Right renal cortex interstitium (tissue), 3 donors: Measurements from ENCODE around the gene TBCK. TPM values are rescaled to one million over a fixed set of nuclear protein-coding genes. Genes with fewer than 3 reads are reported as not detected.

Experiments
- DNase-seq, 3 donors: peaks; one replicate each; pipeline ENCODE4 v3.0.0-alpha.2; 2013; ENCODE audit warnings: low read depth in 3 of 3, low spot score in 2 of 3
- polyA plus RNA-seq, 3 donors: library from polyadenylated mRNA; unstranded; fragments of 120-200 nt; gene quantifications; one replicate each; pipeline ENCODE4 v1.2.1, GENCODE V29; 2013; ENCODE audit not compliant: insufficient read length in 3 of 3

Gene TBCK
- polyA plus RNA-seq, 3 donors, result 56.0 to 63.6 (median 58.7) TPM

DNA sequence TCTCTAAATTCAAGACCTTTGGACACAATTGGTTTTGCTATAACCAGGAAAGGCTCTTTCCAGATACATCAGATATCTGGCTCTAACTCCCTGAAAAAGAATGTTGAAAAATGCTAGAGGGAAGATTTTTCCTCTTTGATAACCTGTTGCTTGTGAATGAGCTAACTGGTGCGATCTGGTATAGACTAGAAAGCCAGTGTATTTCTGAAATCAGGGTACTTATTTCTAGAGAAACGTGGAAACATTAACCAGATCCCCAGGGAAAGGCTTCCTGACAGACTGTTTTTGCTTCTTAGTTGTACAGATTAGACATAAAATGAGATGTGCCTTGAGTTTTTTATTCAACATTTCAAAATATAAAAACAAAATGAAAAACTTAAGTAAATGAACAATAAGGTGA, 313.0 kb downstream of the TBCK start:
- no peak for DNase-seq

DNA sequence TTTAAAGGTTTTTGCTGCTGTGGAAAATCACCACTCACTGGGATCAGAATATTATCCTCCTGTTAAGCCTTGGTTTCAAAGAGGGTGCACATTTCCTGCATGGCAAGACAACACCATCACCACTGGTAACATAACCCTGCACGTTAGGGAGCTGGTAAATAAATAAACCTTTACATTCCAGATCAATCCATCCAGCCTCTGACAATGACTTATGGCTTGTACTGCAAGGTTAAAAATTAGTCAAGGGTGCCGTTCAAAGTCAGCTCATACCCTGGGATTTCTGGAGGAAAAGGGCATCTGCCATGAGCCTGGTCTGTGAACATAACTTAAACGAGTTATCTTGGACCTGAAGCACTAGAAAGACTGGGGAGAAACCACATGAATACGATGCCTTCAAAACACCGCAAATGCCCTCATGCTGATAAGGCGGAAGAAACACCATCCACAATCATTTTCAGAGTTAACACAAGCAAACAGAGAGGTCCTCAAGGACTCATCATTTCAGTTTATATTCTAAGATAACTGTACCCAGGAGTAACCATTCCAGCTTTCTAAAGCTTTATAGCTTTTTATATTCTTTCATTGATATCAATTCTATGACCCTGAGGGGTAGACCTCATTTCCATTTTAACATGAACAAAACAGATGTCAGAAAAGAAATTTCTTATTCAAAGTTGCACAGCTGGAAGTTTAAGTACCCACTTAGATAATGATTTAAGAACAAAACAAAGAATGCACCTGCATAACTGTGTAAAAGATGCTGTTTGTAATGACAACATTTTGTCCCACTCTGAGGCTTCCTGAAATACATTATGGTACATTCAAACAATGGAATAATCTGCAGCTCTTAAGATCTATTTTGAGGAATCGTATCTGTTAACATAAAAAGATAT, 317.6 kb downstream of the TBCK start:
- DNase-seq, result no peak

DNA sequence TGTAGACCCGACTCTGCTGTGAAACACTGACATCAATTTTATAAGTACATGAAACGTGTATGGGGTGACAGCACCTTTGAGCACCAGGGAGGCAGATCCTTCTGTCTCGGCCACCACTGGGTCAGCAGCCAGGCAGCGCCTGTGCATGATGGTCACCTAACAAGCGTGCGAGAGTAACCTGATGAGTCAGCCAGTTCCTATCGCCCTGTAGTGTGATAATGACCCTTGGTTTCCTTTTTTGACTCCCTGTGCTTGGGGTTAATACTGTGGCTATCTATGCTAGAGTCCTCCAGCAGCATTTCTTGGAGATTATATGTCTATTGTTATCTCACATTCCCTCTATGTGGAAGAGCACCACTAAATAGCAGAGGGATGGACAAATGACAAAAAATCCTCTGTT, 319.2 kb downstream of the TBCK start:
- no peak for DNase-seq

DNA sequence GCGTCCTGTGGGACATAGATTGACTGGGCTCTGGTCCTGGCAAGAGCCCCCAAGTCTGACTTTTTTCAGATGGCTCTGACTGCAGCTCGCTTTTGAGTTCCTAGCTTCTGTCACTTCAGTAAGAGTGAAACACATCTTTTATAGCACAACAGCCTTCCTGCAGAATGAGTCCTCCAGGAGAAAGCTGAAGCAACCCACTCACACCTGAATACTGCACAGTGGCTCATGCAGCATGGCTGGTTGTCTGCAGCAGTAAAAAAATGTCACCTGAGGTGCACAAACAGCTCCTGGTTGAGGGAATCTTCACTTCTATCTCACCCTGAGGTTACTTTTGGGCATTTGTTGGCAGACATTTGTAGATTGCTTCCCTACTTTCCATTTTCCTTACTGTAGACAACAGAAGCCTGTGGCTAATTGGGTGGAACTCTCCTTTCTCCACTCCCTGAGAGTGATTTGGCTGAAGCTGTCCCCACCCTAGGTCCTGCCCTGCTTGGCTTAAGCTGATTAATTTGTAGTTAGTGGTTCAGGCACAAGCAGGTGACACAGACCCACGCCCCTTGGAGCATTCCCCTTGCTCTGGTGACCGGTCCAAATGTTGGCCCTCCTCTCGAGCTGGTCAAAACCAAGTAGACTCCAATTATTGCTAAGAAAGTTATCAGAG, 321.0 kb downstream of the TBCK start:
- no peak for DNase-seq

DNA sequence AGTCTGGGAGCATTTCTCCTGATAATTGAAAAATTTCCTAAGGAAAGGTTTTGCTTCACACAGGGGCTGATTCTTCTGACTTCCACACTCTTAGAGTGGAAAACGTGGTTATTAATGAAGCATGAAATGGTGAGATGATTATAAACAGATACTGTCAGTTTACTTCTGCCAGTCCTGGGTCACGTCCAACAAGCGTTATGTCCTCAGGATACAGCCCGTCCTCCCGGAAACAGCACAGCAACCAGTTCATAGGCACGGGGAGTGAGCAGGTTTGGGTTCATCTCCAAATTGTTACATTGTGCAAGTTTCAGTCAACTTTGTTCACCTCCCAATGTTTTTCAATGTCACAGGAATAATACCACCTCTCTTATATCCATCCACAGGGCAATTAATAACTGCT, 321.9 kb downstream of the TBCK start:
- DNase-seq, result no peak

DNA sequence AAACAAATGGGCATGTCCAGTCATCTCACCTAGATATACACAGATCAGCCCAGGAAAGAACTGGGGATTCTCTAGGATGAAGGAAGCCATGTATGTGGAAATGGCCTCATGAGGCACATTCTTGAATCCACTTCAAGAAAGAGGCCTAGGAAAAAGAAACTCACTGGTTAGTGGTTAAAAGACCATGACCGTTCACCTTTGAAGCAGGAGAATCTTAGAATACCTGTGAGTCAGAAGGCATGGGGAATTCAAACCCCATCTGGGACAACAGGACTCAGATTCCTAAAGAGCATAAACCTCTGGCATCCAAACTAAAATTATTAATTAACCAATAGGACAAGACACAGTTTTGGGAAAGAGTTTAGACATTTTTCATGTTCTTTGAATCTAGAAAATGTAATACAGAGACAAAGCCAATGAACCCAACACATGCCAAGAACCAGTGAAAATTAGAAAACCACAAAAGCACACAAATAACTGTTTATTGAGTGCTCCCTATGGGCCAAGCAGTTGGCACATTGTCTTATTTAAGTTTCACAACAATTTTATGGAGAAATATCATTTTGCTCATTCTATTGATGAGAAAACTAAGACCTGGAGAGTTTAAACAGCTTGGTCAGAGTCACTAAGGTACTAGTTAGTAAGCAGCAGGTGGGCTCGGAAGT, 323.2 kb downstream of the TBCK start:
- no peak for DNase-seq

DNA sequence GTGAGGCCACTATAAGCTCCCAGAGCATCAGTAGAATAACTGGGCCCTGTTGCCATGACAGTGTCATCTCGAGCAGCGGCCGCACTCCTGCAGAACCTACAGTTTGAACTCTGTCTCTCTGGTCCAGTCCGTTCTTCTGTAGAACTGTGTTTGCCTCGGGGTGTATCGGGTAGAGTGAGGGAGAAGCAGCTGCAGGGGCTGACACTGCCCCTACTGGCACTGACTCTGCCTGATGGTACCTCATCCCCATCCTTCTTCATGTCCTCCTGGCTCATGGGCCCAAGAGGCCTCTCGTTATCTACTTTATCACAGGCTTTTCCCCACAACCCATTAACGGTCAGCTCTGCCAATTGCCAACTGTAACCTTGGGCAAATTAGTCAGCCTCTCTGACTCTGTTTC, 324.3 kb downstream of the TBCK start:
- DNase-seq, result no peak

Other genes with a start within 250 kb of the TBCK start
- gene AIMP1, start 341 bp upstream of the TBCK start, polyA plus RNA-seq, result 10 to 100 TPM; 78.7 to 97.0 (median 93.0) TPM
- not detected for gene GIMD1, start 52.6 kb upstream of the TBCK start, polyA plus RNA-seq